Breast epithelium (tissue), 4 donors: ENCODE data around the gene TAS2R60. TPM values are rescaled to one million over a fixed set of nuclear protein-coding genes. Genes with fewer than 3 reads are reported as not detected.

Experiments
- DNase-seq, 2 donors: peaks; one replicate each; pipeline ENCODE4 v3.0.0-alpha.2; 2019; ENCODE audit warnings: low spot score in 2 of 2
- H3K27ac ChIP-seq, 2 donors: fragments of 200-600 bp; sonication (generic) in 1 of 2; one replicate each; pipeline ENCODE4 v1.5.1; 2016 to 2019; ENCODE audit warnings: mild to moderate bottlenecking in 1 of 2
- H3K27me3 ChIP-seq, 2 donors: fragments of 200-600 bp; sonication (generic) in 1 of 2; one replicate each; pipeline versions ENCODE4 v1.5.1 to v1.6.0; 2017 to 2019; ENCODE audit warnings: control low read depth in 1 of 2, mild to moderate bottlenecking in 1 of 2
- H3K36me3 ChIP-seq: fragments of 200-600 bp; one replicate; pipeline ENCODE4 v1.5.1; 2019
- H3K4me1 ChIP-seq, 2 donors: fragments of 200-600 bp; sonication (generic); one replicate each; pipeline ENCODE4 v1.5.1; 2016 to 2019; ENCODE audit warnings: control low read depth in 1 of 2
- H3K4me3 ChIP-seq, 3 donors: fragments of 200-600 bp; sonication (generic); 1 replicate in 2 of 3; 2 replicates in 1 of 3; pipeline ENCODE4 v1.5.1; 2016 to 2019; ENCODE audit warnings: mild to moderate bottlenecking in 3 of 3, moderate library complexity in 2 of 3
- H3K9me3 ChIP-seq, 2 donors: fragments of 200-600 bp; sonication (generic) in 1 of 2; one replicate each; pipeline ENCODE4 v1.5.1; 2016 to 2019; ENCODE audit warnings: control low read depth in 1 of 2
- CTCF ChIP-seq, 3 donors: fragments of 450-650 bp; IDR thresholded peaks; one replicate each; pipeline ENCODE4 v1.5.1; 2016 to 2017; ENCODE audit warnings: antibody characterized with exemption in 3 of 3, mild to moderate bottlenecking in 3 of 3, moderate library complexity in 3 of 3
- POLR2A ChIP-seq: fragments of 450-650 bp; IDR thresholded peaks from one replicate; pipeline ENCODE4 v1.6.1; 2016; ENCODE audit warnings: antibody characterized with exemption, mild to moderate bottlenecking, moderate library complexity
- POLR2AphosphoS5 ChIP-seq, 3 donors: sonication (generic); formaldehyde crosslinking; IDR thresholded peaks; one replicate each; pipeline ENCODE4 v1.6.1; 2017; ENCODE audit warnings: antibody characterized with exemption in 3 of 3
- intact Hi-C: fragments of 100-400 bp; cut with DNase I; formaldehyde crosslinking; loops from one replicate; pipeline ENCODE4 v1.15.1; 2023; ENCODE audit warnings: low total_unique reads
- total RNA-seq, 3 donors: library from RNA; depleted of rRNA; stranded (reverse); fragments of >200 nt; gene quantifications; one replicate each; pipeline ENCODE4 v1.1.0, GENCODE V29; 2016

Gene TAS2R60
- total RNA-seq, 3 donors from 2014 or later, result 1.6 TPM; not detected in 2

DNA sequence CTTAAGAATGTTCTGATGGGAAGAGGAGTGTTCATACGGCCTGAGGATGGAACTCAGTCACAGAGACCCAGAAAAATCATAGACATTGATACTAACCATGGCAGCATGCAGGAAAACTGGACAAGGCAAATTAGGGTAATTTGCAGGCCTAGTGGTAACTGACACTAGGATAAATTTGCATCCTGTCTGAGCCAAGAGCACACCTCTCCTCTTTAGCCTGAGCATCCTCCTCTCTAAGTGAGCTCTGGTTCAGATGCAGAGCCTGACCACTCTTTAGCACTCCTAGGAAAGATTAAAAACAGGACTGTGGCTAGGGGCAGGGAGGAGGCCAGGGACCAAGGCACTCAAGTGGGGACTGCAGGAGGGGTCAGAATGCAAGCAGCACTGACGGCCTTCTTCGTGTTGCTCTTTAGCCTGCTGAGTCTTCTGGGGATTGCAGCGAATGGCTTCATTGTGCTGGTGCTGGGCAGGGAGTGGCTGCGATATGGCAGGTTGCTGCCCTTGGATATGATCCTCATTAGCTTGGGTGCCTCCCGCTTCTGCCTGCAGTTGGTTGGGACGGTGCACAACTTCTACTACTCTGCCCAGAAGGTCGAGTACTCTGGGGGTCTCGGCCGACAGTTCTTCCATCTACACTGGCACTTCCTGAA, 34.4 kb downstream of the TAS2R60 start, which contains the start of gene TAS2R41:
Gene TAS2R41 (plus strand): TSS at position 373 of the 650 bp plus-strand sequence. CDS start 0 bp downstream, at position 373.
- H3K27me3 ChIP-seq, result no peaks in the 10 kb centered on the region
- no peaks in the 10 kb centered on the region for H3K36me3 ChIP-seq
- TF ChIP-seq POLR2AphosphoS5 (IDR thresholded peaks at IDR 0.05) (no peak), CTCF (IDR thresholded peaks at IDR 0.05) (no peak), POLR2A (no peak)
- no peak for DNase-seq
- no peak within 1 kb of the TSS for H3K4me3 ChIP-seq
- no peaks in the 10 kb centered on the region for H3K4me1 ChIP-seq
- no peaks in the 10 kb centered on the region for H3K9me3 ChIP-seq
- intact Hi-C loops, result no loop called here
- peak within 1 kb of the TSS; percentile 19 to 77 for H3K27ac ChIP-seq

DNA sequence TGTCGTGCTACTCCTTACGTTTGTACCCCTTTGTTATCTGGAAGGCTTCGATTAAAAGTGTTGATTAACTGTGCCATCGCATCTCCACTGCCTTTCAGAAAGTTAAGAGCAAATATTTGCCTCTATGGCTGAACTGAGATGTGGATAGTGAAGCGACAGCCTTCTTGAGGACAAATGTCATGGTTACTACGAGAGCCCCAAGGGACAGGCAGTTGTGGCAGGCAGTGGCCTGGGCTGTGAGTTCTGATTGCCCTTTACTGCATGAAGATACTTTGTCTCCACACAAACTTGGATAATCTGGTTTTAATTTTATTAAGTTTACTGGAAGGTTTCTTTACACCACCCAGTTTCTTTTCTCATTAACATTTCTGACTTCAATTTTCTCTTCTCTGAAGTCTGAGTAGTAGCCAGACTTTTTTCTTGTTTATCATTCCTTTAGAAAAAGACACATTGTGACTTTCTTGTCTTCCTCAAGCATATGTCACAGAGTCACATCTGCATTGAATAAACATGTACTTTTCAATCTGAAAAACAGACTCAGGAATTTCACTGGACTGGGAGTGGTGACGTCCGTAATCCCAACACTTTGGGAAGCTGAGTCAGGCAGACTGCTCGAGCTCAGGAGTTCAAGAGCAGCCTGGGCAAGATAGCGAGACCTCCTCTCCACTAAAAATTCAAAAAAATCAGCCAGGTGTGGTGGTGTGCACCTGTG, 36.0 kb downstream of the TAS2R60 start:
- Histone ChIP-seq H3K4me3 (no peak overlapping the region), H3K9me3 (no peaks in the 10 kb centered on the region), H3K36me3 (no peaks in the 10 kb centered on the region), H3K4me1 (no peaks in the 10 kb centered on the region), H3K27me3 (no peaks in the 10 kb centered on the region), H3K27ac (peak overlapping the region; percentile 25 to 77)
- peak in 1 of 3 donors; percentile 16 for TF ChIP-seq POLR2AphosphoS5 (IDR thresholded peaks at IDR 0.05)
- no peak for TF ChIP-seq POLR2A
- no peak for TF ChIP-seq CTCF (IDR thresholded peaks at IDR 0.05)
- DNase-seq, result no peak
- intact Hi-C loops, result no loop called here

- TF ChIP-seq CTCF (IDR thresholded peaks at IDR 0.05), result no peak
- TF ChIP-seq POLR2AphosphoS5 (IDR thresholded peaks at IDR 0.05), result no peak
- TF ChIP-seq POLR2A, result no peak
Observed at GRCh38 chr7:143480501-143480900, 37.2 kb downstream of the TAS2R60 start.

DNA sequence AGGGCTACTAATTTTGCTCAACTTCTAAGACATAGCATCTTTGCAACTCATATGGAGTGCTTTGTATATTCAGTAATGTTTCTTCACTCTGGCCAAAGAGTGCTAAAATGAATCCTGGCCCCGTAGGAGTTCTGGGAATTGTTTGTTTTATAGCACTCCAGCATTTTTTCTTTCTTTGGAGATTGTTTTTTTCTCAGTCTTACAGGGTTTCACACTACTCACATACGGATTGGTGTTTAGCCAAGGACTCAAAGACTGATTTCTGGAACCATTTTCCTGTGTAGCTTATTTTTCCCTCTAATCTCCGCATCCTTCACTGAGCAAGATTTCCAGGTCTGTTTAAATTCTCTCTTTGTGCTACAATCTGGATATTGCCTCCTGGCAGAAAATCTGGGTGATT, 40.9 kb downstream of the TAS2R60 start:
- TF ChIP-seq POLR2AphosphoS5 (IDR thresholded peaks at IDR 0.05) (no peak), POLR2A (no peak)
- H3K9me3 ChIP-seq, result no peaks in the 10 kb centered on the region
- H3K27ac ChIP-seq, result peak overlapping the region; percentile 35 to 63
- DNase-seq, result no peak
- no peaks in the 10 kb centered on the region for H3K27me3 ChIP-seq
- intact Hi-C loops, result no loop called here
- H3K36me3 ChIP-seq, result no peaks in the 10 kb centered on the region
- H3K4me1 ChIP-seq, result no peaks in the 10 kb centered on the region
- no peak overlapping the region for H3K4me3 ChIP-seq

More at GRCh38 chr7:143480501-143480900, 37.2 kb downstream of the TAS2R60 start:
- no peak for DNase-seq
- intact Hi-C loops, result no loop called here
- no peak overlapping the region for H3K27ac ChIP-seq
- no peaks in the 10 kb centered on the region for H3K4me1 ChIP-seq
- H3K27me3 ChIP-seq, result no peaks in the 10 kb centered on the region
- H3K4me3 ChIP-seq, result no peak overlapping the region
- H3K36me3 ChIP-seq, result no peaks in the 10 kb centered on the region
- H3K9me3 ChIP-seq, result no peaks in the 10 kb centered on the region

DNA sequence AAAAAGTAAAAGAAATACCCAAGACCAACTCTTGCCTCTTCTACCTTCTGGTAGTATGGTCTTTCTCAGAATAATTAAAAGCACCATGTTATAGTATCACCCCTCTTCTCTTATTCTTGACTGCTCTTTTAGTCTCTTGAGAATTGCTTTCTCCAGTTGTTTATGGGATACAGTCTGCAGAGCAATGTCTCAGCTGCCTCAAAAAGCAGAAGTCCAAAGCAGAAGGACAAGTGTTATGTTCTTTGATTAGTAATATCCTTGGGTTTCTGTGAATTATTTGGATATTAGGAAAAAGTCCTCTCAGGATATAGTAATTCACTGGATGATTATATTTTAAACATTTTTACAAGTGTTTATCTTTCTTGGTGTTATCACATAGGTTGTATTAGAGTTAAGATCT, 41.8 kb downstream of the TAS2R60 start:
- TF ChIP-seq CTCF (IDR thresholded peaks at IDR 0.05), result no peak
- no peak for TF ChIP-seq POLR2AphosphoS5 (IDR thresholded peaks at IDR 0.05)
- TF ChIP-seq POLR2A, result no peak
- Histone ChIP-seq H3K27me3 (no peaks in the 10 kb centered on the region), H3K4me1 (no peaks in the 10 kb centered on the region), H3K36me3 (no peaks in the 10 kb centered on the region), H3K27ac (peak overlapping the region in 1 of 2 donors; percentile 83), H3K4me3 (no peak overlapping the region), H3K9me3 (no peaks in the 10 kb centered on the region)
- intact Hi-C loops, result loop anchor here (5.0 kb wide), 1 partner anchor 103 kb away; the partner anchor contains the start of gene ZYX
- DNase-seq, result no peak
